Ovary (tissue), 3 donors: ENCODE results near the gene HECTD1.

Source experiments
- POLR2A ChIP-seq: fragments of 450-650 bp; IDR thresholded peaks from one replicate; pipeline ENCODE4 v1.6.1; 2017; ENCODE audit warnings: antibody characterized with exemption, mild to moderate bottlenecking, moderate library complexity
- TF ChIP-seq, protein P1 (sequence below), 3 donors: fragments of 450-650 bp in 2 of 3; fragments of 200-600 bp in 1 of 3; IDR thresholded peaks; one replicate each; pipeline versions ENCODE4 v1.5.1 to v1.8.0; 2016 to 2022; ENCODE audit warnings: antibody characterized with exemption in 3 of 3, mild to moderate bottlenecking in 1 of 3
- donor health status: DM: no; HTN: no; CAD: no.

DNA sequence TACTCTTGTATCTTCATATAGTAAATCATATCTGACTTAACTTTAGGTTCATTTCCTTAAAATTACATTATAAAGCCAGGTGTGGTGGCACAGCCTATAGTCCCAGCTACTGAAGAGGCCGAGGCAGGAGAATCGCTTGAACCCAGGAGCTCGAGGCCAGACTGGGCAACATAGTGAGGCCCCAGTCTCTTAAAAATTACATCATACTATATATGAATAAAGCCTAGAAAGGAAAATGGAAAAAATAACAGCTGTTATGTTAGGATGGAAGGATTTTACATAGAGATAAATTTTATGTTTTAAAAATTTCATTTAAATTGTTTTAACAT, 4.2 kb downstream of the HECTD1 start:
- TF ChIP-seq, protein P1, sequence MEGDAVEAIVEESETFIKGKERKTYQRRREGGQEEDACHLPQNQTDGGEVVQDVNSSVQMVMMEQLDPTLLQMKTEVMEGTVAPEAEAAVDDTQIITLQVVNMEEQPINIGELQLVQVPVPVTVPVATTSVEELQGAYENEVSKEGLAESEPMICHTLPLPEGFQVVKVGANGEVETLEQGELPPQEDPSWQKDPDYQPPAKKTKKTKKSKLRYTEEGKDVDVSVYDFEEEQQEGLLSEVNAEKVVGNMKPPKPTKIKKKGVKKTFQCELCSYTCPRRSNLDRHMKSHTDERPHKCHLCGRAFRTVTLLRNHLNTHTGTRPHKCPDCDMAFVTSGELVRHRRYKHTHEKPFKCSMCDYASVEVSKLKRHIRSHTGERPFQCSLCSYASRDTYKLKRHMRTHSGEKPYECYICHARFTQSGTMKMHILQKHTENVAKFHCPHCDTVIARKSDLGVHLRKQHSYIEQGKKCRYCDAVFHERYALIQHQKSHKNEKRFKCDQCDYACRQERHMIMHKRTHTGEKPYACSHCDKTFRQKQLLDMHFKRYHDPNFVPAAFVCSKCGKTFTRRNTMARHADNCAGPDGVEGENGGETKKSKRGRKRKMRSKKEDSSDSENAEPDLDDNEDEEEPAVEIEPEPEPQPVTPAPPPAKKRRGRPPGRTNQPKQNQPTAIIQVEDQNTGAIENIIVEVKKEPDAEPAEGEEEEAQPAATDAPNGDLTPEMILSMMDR (IDR thresholded peaks at IDR 0.05), result no peak
- TF ChIP-seq POLR2A, result no peak
